ENCODE results near the gene SCGN. TPM values are rescaled to one million over a fixed set of nuclear protein-coding genes. Genes with fewer than 3 reads are reported as not detected.

Gene SCGN
- total RNA-seq, 1 donor from 2014 or later, result 3.2 TPM

- no peak for DNase-seq (ENCODE audit: low spot score)
These were observed 78.9 kb downstream of the SCGN start for GRCh38 chr6:25730907-25731306.

- DNase-seq (ENCODE audit: low spot score), result no peak
These were observed 79.7 kb downstream of the SCGN start for GRCh38 chr6:25731721-25732120.

GRCh38 chr6:25732468-25733198, 80.6 kb downstream of the SCGN start:
- DNase-seq (ENCODE audit: low spot score), result no peak

GRCh38 chr6:25735261-25735660, 83.2 kb downstream of the SCGN start:
- no peak for DNase-seq (ENCODE audit: low spot score)

- no peak for DNase-seq (ENCODE audit: low spot score)
These were observed 91.9 kb downstream of the SCGN start for GRCh38 chr6:25743868-25744267.

- no peak for DNase-seq (ENCODE audit: low spot score)
These were observed 93.8 kb downstream of the SCGN start for GRCh38 chr6:25745836-25746235.

- no peak for DNase-seq (ENCODE audit: low spot score)
These were observed 95.0 kb downstream of the SCGN start for GRCh38 chr6:25746968-25747367.

- no peak for DNase-seq (ENCODE audit: low spot score)
These were observed 95.5 kb downstream of the SCGN start for GRCh38 chr6:25747477-25747876.

GRCh38 chr6:25748049-25748448, 96.0 kb downstream of the SCGN start:
- no peak for DNase-seq (ENCODE audit: low spot score)

GRCh38 chr6:25748601-25749517, 96.8 kb downstream of the SCGN start:
- DNase-seq (ENCODE audit: low spot score), result peak; percentile 77

- no peak for DNase-seq (ENCODE audit: low spot score)
These were observed 97.8 kb downstream of the SCGN start for GRCh38 chr6:25749837-25750236.

GRCh38 chr6:25750906-25751305, 98.9 kb downstream of the SCGN start:
- DNase-seq (ENCODE audit: low spot score), result no peak

Other genes with a start within 250 kb of the SCGN start
- 62.7 TPM for gene SLC17A4, start 102.5 kb downstream of the SCGN start, total RNA-seq
- gene SLC17A1, start 179.8 kb downstream of the SCGN start, total RNA-seq, result 0.63 TPM
- gene SLC17A3, start 222.0 kb downstream of the SCGN start, total RNA-seq, result 0.29 TPM

Measured in mucosa of gallbladder (tissue), 1 donor.